HG02884 (cell line): ENCODE data around the gene OR2V2.

Source experiments
- ATAC-seq: cut with Tn5 transposase; IDR thresholded peaks from one replicate; pipeline ENCODE4 v1.9.1; 2021; ENCODE audit warnings: mild to moderate bottlenecking, moderate library complexity; ENCODE audit not compliant: unreplicated experiment

The OR2V2 gene

GRCh38 chr5:181205761-181206649 lies 58.6 kb downstream of the OR2V2 start:
- ATAC-seq = no peak

GRCh38 chr5:181207214-181207959 lies 60.0 kb downstream of the OR2V2 start:
- peak; percentile 45 for ATAC-seq

GRCh38 chr5:181207960-181208253 lies 60.5 kb downstream of the OR2V2 start:
- no peak for ATAC-seq
